Stimulated activated CD4-positive, alpha-beta T cell treated with anti-CD3 and anti-CD28 coated beads, Interleukin-15, amount 100 ng/mL, for 48 hours (primary cell): ENCODE measurements around the gene CD274.
"Not testable (repeated sequence)": the region's sequence is repeated elsewhere in the genome, so short reads cannot be mapped to it uniquely, and the experiment has no call there.

Experiments used
- DNase-seq, 2 donors: peaks; one replicate each; pipeline ENCODE4 v3.0.0-alpha.2; 2020; ENCODE audit warnings: low read depth in 2 of 2

Gene CD274

GRCh38 chr9:5450359-5451091 lies at the start of gene CD274:
CD274 (plus strand) TSS chr9:5450542; CDS start chr9:5456114, 5,572 bp downstream.
- peak; percentile 71 to 80 for DNase-seq

- no peak for DNase-seq
These were observed 48.1 kb upstream of the CD274 start for GRCh38 chr9:5402217-5402616.

- no peak for DNase-seq
These were observed 41.7 kb upstream of the CD274 start for GRCh38 chr9:5408596-5408995.

GRCh38 chr9:5416953-5417352 lies 33.4 kb upstream of the CD274 start:
- no peak for DNase-seq

GRCh38 chr9:5418481-5418880 lies 31.9 kb upstream of the CD274 start:
- DNase-seq = no peak

GRCh38 chr9:5419987-5420386 lies 30.4 kb upstream of the CD274 start:
- no peak for DNase-seq

GRCh38 chr9:5421163-5421562 lies 29.2 kb upstream of the CD274 start:
- DNase-seq = no peak

GRCh38 chr9:5422276-5422675 lies 28.1 kb upstream of the CD274 start:
- DNase-seq = no peak

GRCh38 chr9:5425006-5425628 lies 25.2 kb upstream of the CD274 start:
- DNase-seq = no peak

GRCh38 chr9:5427005-5427404 lies 23.3 kb upstream of the CD274 start:
- no peak for DNase-seq

GRCh38 chr9:5428172-5428571 lies 22.2 kb upstream of the CD274 start:
- DNase-seq = no peak

GRCh38 chr9:5428794-5429528 lies 21.4 kb upstream of the CD274 start:
- no peak for DNase-seq

GRCh38 chr9:5429873-5430564 lies 20.3 kb upstream of the CD274 start:
- DNase-seq = no peak

- no peak for DNase-seq
These were observed 19.4 kb upstream of the CD274 start for GRCh38 chr9:5430912-5431311.

- DNase-seq = not testable (repeated sequence)
These were observed 17.5 kb upstream of the CD274 start for GRCh38 chr9:5432890-5433289.

GRCh38 chr9:5433328-5433727 lies 17.0 kb upstream of the CD274 start:
- not testable (repeated sequence) for DNase-seq

- not testable (repeated sequence) for DNase-seq
These were observed 16.2 kb upstream of the CD274 start for GRCh38 chr9:5433841-5434810.

- no peak for DNase-seq
These were observed 14.4 kb upstream of the CD274 start for GRCh38 chr9:5435912-5436311.

- DNase-seq = no peak
These were observed 13.9 kb upstream of the CD274 start for GRCh38 chr9:5436441-5436840.

- peak; percentile 85 to 88 for DNase-seq
These were observed 12.8 kb upstream of the CD274 start, which contains the start of gene PLGRKT for GRCh38 chr9:5437254-5438216. PLGRKT (minus strand) TSS chr9:5437925; CDS start chr9:5431977, 5,948 bp downstream.
